GM12878 (cell line): ENCODE measurements around the gene GLP1R. TPM values are rescaled to one million over a fixed set of nuclear protein-coding genes. Genes with fewer than 3 reads are reported as not detected.

Source experiments
- ATAC-seq: fragments of 200-7000 bp; cut with Tn5 transposase; 3 replicates; pipeline ENCODE4 v1.9.1; 2020; ENCODE audit warnings: mild to moderate bottlenecking, moderate library complexity
- BruUV-seq: library from RNA; stranded (reverse); fragments of 400-500 nt; replicated peaks from 2 replicates; lab custom pipeline; 2021; lab: Mats Ljungman, UMichigan
- CTCF ChIA-PET: fragments of 300-600 bp; sonication (Branson Sonifier 250); formaldehyde crosslinking; extraction: SDS; loops from one replicate; lab custom pipeline; 2021; ENCODE audit warnings: inconsistent platforms; lab: Yijun Ruan, JAX
- POLR2A ChIA-PET: fragments of 350-600 bp; formaldehyde crosslinking; extraction: SDS; loops from one replicate; lab custom pipeline; 2021; ENCODE audit warnings: inconsistent platforms; lab: Charles Lee
- RAD21 ChIA-PET: fragments of 300-600 bp; sonication (Branson Sonifier 250); formaldehyde crosslinking; loops from one replicate; lab custom pipeline; 2023; ENCODE audit warnings: antibody characterized with exemption; ENCODE audit not compliant: unreplicated experiment; lab: Charles Lee
- SMC1A ChIA-PET: fragments of 300-600 bp; sonication (Branson Sonifier 250); formaldehyde crosslinking; loops from one replicate; lab custom pipeline; 2023; ENCODE audit not compliant: unreplicated experiment, uncharacterized antibody; lab: Charles Lee
- DNase-seq: peaks from one replicate; pipeline ENCODE4 v3.0.0-alpha.2; 2011; ENCODE audit warnings: low read depth, low spot score
- FAIRE-seq: peaks from 3 replicates; lab custom pipeline; 2011; peaks lifted over from hg19 to GRCh38; lab: Jason Lieb, UNC
- H2AFZ ChIP-seq: 2 replicates; pipeline ENCODE4 v1.6.0; 2011; ENCODE audit warnings: low read depth, low read length, control low read depth; ENCODE audit not compliant: control insufficient read depth
- H3K27ac ChIP-seq: 2 replicates; pipeline ENCODE4 v1.5.1; 2011; ENCODE audit warnings: control low read depth; ENCODE audit not compliant: control insufficient read depth, insufficient read depth
- H3K27me3 ChIP-seq, 2 experiments: replicated peaks in 1 of 2; 2 replicates each; pipeline versions ENCODE4 v1.6.0 to v1.6.1; 2011; ENCODE audit warnings: low read length in 1 of 2; ENCODE audit not compliant: control insufficient read depth in 2 of 2, insufficient read depth in 2 of 2
- H3K36me3 ChIP-seq, 2 experiments: 2 replicates each; pipeline ENCODE4 v1.5.1; 2011; ENCODE audit warnings: low read length in 1 of 2; ENCODE audit not compliant: control insufficient read depth in 2 of 2, insufficient read depth in 2 of 2
- H3K4me1 ChIP-seq: 2 replicates; pipeline ENCODE4 v1.6.1; 2011; ENCODE audit warnings: mild to moderate bottlenecking, low read length, moderate library complexity, mixed read lengths; ENCODE audit not compliant: control insufficient read depth, insufficient read depth
- H3K4me2 ChIP-seq: 2 replicates; pipeline ENCODE4 v1.6.0; 2011; ENCODE audit warnings: control low read depth; ENCODE audit not compliant: control insufficient read depth, insufficient read depth
- H3K4me3 ChIP-seq: fragments of 200-600 bp; sonication (generic); 2 replicates; pipeline ENCODE4 v1.5.1; 2016
- H3K79me2 ChIP-seq: 2 replicates; pipeline ENCODE4 v1.6.0; 2011; ENCODE audit warnings: low read length; ENCODE audit not compliant: control insufficient read depth, insufficient read depth
- H3K9ac ChIP-seq: 2 replicates; pipeline ENCODE4 v1.8.0; 2011; ENCODE audit warnings: low read length, control low read depth, mixed read lengths; ENCODE audit not compliant: control insufficient read depth, insufficient read depth
- H3K9me3 ChIP-seq: replicated peaks from 3 replicates; pipeline ENCODE4 v1.5.1; 2011; ENCODE audit warnings: mild to moderate bottlenecking, low read length; ENCODE audit not compliant: control insufficient read depth, insufficient read depth
- H4K20me1 ChIP-seq: 2 replicates; pipeline ENCODE4 v1.6.0; 2011; ENCODE audit not compliant: control insufficient read depth, insufficient read depth
- ATF2 ChIP-seq: IDR thresholded peaks from 2 replicates; pipeline ENCODE4 v1.6.1; 2012; ENCODE audit warnings: low read length, inconsistent platforms
- BMI1 ChIP-seq: fragments of 450-650 bp; IDR thresholded peaks from 2 replicates; pipeline ENCODE4 v1.6.1; 2016; ENCODE audit warnings: mild to moderate bottlenecking, moderate library complexity, borderline replicate concordance
- BRCA1 ChIP-seq: IDR thresholded peaks from 2 replicates; pipeline ENCODE4 v1.6.1; 2011; ENCODE audit warnings: low read depth, low read length, improper control_type of control experiment
- CBX5 ChIP-seq: sonication (generic); IDR thresholded peaks from 2 replicates; pipeline ENCODE4 v1.6.1; 2016; ENCODE audit warnings: low read depth, moderate library complexity, mild to moderate bottlenecking, inconsistent platforms
- CHD1 ChIP-seq: IDR thresholded peaks from 2 replicates; pipeline ENCODE4 v1.6.1; 2012; ENCODE audit warnings: low read depth, low read length, improper control_type of control experiment
- JUND ChIP-seq: IDR thresholded peaks from 2 replicates; pipeline ENCODE4 v1.6.1; 2012; ENCODE audit warnings: low read depth, mild to moderate bottlenecking, low read length, improper control_type of control experiment, moderate library complexity
- MTA3 ChIP-seq: IDR thresholded peaks from 2 replicates; pipeline ENCODE4 v1.6.1; 2012; ENCODE audit warnings: low read length, inconsistent platforms, borderline replicate concordance
- NR2F1 ChIP-seq: fragments of 450-650 bp; conservative IDR thresholded peaks from 2 replicates; pipeline ENCODE4 v1.6.1; 2017; ENCODE audit warnings: mild to moderate bottlenecking
- PRDM15 ChIP-seq: fragments of 450-650 bp; formaldehyde crosslinking; IDR thresholded peaks from 2 replicates; pipeline ENCODE4 v1.4.0; 2020; ENCODE audit warnings: mild to moderate bottlenecking, moderate library complexity
- RCOR1 ChIP-seq: conservative IDR thresholded peaks from 2 replicates; pipeline ENCODE4 v1.6.1; 2012; ENCODE audit warnings: low read depth, low read length, improper control_type of control experiment
- RELB ChIP-seq: fragments of 450-650 bp; IDR thresholded peaks from 2 replicates; pipeline ENCODE4 v1.6.1; 2017; ENCODE audit warnings: low read depth, mild to moderate bottlenecking, moderate library complexity
- SMARCA5 ChIP-seq: fragments of 450-650 bp; IDR thresholded peaks from 2 replicates; pipeline ENCODE4 v1.6.1; 2017; ENCODE audit warnings: mild to moderate bottlenecking
- ZBED1 ChIP-seq: IDR thresholded peaks from 2 replicates; pipeline ENCODE4 v1.6.1; 2016; ENCODE audit warnings: borderline replicate concordance
- ZNF24 ChIP-seq: fragments of 450-650 bp; IDR thresholded peaks from 2 replicates; pipeline ENCODE4 v1.6.1; 2017; ENCODE audit warnings: antibody characterized with exemption, mild to moderate bottlenecking
- WGBS: methylation state at CpG from one replicate; pipeline ENCODE4 v1.1.6; 2016; ENCODE audit warnings: low lambda C conversion rate; ENCODE audit not compliant: insufficient replicate concordance, insufficient coverage; ENCODE audit errors: missing lambda C conversion rate; 5-methylcytosine and 5-hydroxymethylcytosine counted together
- in situ Hi-C: fragments of 300-500 bp; cut with MboI; formaldehyde crosslinking; loops from 9 replicates; pipeline ENCODE4 v1.14.3; 2018; ENCODE audit warnings: mixed read lengths
- intact Hi-C: fragments of 100-400 bp; cut with micrococcal nuclease; formaldehyde crosslinking; loops from one replicate; pipeline ENCODE4 v1.14.2; 2022; ENCODE audit not compliant: unreplicated experiment
- polyA plus RNA-seq, 11 experiments: library from polyadenylated mRNA; depleted of rRNA in 4 of 11; unstranded in 6 of 11; stranded (reverse) in 5 of 11; fragments of >200 nt; fragmentation: Nextera tagmentation in 4 of 11; fragmentation: Illumina TruSeq in 1 of 11; extraction: Ambion mirVana in 4 of 11; extraction: Trizol in 1 of 11; gene quantifications; 1 replicate in 1 of 11; 2 replicates in 10 of 11; pipeline versions ENCODE4 v1.2.1 to v1.2.3, GENCODE V29; 2011 to 2016; ENCODE audit warnings: inconsistent platforms in 2 of 11, missing spikeins in 2 of 11, low read depth in 1 of 11
- total RNA-seq, 4 experiments: library from RNA; depleted of rRNA in 3 of 4; stranded (reverse); fragments of >200 nt in 3 of 4; fragmentation: Illumina TruSeq in 1 of 4; extraction: Trizol in 1 of 4; gene quantifications; 2 replicates each; pipeline versions ENCODE4 v1.2.1 to v1.2.3, GENCODE V29; 2013 to 2021

GLP1R gene
- total and polyA plus RNA-seq, 10 of the 15 experiments (the other 5 are each of a cell fraction or from before 2014, with no cell fraction given): 0.01 TPM; not detected in 9

GRCh38 chr6:39007575-39007974 is 41.0 kb upstream of the GLP1R start:
- no peaks in the 10 kb centered on the region for H3K4me1 ChIP-seq
- ATAC-seq: no peak
- no peak for FAIRE-seq
- no peak overlapping the region for H3K27ac ChIP-seq
- TF ChIP-seq ZBED1 (no peak), PRDM15 (CRISPR knock-in tag) (no peak), CBX5 (no peak), RCOR1 (no peak), MTA3 (no peak), BRCA1 (no peak), RELB (no peak), CHD1 (no peak), JUND (no peak), ZNF24 (no peak), SMARCA5 (no peak), ATF2 (no peak), NR2F1 (no peak), BMI1 (no peak)
- ChIA-PET CTCF (no interaction called here), POLR2A (no interaction called here), RAD21 (no interaction called here), SMC1A (no interaction called here)
- intact Hi-C loops: no loop called here
- no TSS peak for BruUV-seq
- DNase-seq: no peak
- H4K20me1 ChIP-seq: no peaks in the 10 kb centered on the region; the same call in 1 of the 2 replicates
- no peak overlapping the region for H3K4me2 ChIP-seq
- WGBS: 42% methylated on average over 3 of the region's 3 CpGs
- no peaks in the 10 kb centered on the region for H3K9me3 ChIP-seq
- in situ Hi-C loops: no loop called here
- H3K4me3 ChIP-seq: no peak overlapping the region
- no peak overlapping the region for H2AFZ ChIP-seq
- H3K36me3 ChIP-seq: no peaks in the 10 kb centered on the region
- H3K79me2 ChIP-seq: no peaks in the 10 kb centered on the region
- no peak overlapping the region for H3K9ac ChIP-seq
- H3K27me3 ChIP-seq: no peaks in the 10 kb centered on the region; a peak in 1 of 4 replicates
